Upper lobe of left lung (tissue), 6 donors: ENCODE results near the gene TTF2. TPM values are rescaled to one million over a fixed set of nuclear protein-coding genes. Genes with fewer than 3 reads are reported as not detected.

Source experiments
- ATAC-seq, 2 donors: fragments of 200-7000 bp; cut with Tn5 transposase; one replicate each; pipeline ENCODE4 v1.9.1; 2022; ENCODE audit warnings: mild to moderate bottlenecking in 2 of 2, moderate library complexity in 2 of 2; ENCODE audit not compliant: low FRiP score in 2 of 2
- DNase-seq, 2 donors: peaks; one replicate each; pipeline ENCODE4 v3.0.0-alpha.2; 2019 to 2020
- H3K27ac ChIP-seq, 4 donors: fragments of 200-600 bp; sonication (generic); one replicate each; pipeline ENCODE4 v1.5.1; 2016 to 2019
- H3K27me3 ChIP-seq, 4 donors: fragments of 200-600 bp; sonication (generic); one replicate each; pipeline ENCODE4 v1.5.1; 2017 to 2019
- H3K36me3 ChIP-seq, 4 donors: fragments of 200-600 bp; sonication (generic); one replicate each; pipeline ENCODE4 v1.5.1; 2016 to 2019
- H3K4me1 ChIP-seq, 4 donors: fragments of 200-600 bp; sonication (generic); one replicate each; pipeline ENCODE4 v1.5.1; 2018 to 2019
- H3K4me3 ChIP-seq, 4 donors: fragments of 200-600 bp; sonication (generic); one replicate each; pipeline ENCODE4 v1.5.1; 2017 to 2019; ENCODE audit warnings: mild to moderate bottlenecking in 2 of 4, moderate library complexity in 1 of 4
- H3K9me3 ChIP-seq, 4 donors: fragments of 200-600 bp; sonication (generic); one replicate each; pipeline ENCODE4 v1.5.1; 2018 to 2019
- CTCF ChIP-seq, 6 experiments: fragments of 450-650 bp in 4 of 6; fragments of 200-600 bp in 2 of 6; sonication (generic) in 2 of 6; IDR thresholded peaks; one replicate each; pipeline ENCODE4 v1.5.1; 2016 to 2019; ENCODE audit warnings: antibody characterized with exemption in 6 of 6
- EP300 ChIP-seq, 4 donors: sonication (generic); formaldehyde crosslinking; IDR thresholded peaks; one replicate each; pipeline ENCODE4 v1.5.1; 2017; ENCODE audit warnings: antibody characterized with exemption in 4 of 4, control low read depth in 2 of 4
- POLR2A ChIP-seq, 4 donors: fragments of 450-650 bp; IDR thresholded peaks; one replicate each; pipeline ENCODE4 v1.5.1; 2016 to 2017; ENCODE audit warnings: antibody characterized with exemption in 4 of 4, mild to moderate bottlenecking in 2 of 4
- POLR2AphosphoS5 ChIP-seq, 2 donors: sonication (generic); formaldehyde crosslinking; IDR thresholded peaks; one replicate each; pipeline ENCODE4 v1.5.1; 2017; ENCODE audit warnings: antibody characterized with exemption in 2 of 2
- WGBS, 2 donors: methylation state at CpG; one replicate each; pipeline ENCODE4 v1.1.5; 2017 to 2018; 5-methylcytosine and 5-hydroxymethylcytosine counted together
- total RNA-seq, 6 donors: library from RNA; depleted of rRNA in 4 of 6; stranded (reverse); fragments of >200 nt in 4 of 6; gene quantifications; one replicate each; pipeline versions ENCODE4 v1.1.0 to v1.2.1, GENCODE V29; 2016 to 2021
- donor health status: DM: no; HTN: no; CAD: no; lungs with moderate emphysema.
- donor health status: DM: no; HTN: yes; CAD: no; lungs with severe emphysema.

The TTF2 gene
- total RNA-seq, 6 donors from 2014 or later: 5.6 to 37.8 (median 15.2) TPM

- no peak for DNase-seq
- peaks cover 8 to 19% (median 11%) of the 10 kb centered on the region in 4 donors for H3K4me1 ChIP-seq
- peak overlapping the region in 3 of 4 donors; percentile 78 to 87 (median 86) for H3K4me3 ChIP-seq
- no peaks in the 10 kb centered on the region for H3K36me3 ChIP-seq
- H3K27me3 ChIP-seq: no peaks in the 10 kb centered on the region
- TF ChIP-seq CTCF (IDR thresholded peaks at IDR 0.05): no peak
- no peak for TF ChIP-seq POLR2AphosphoS5 (IDR thresholded peaks at IDR 0.05)
- no peak for TF ChIP-seq POLR2A (IDR thresholded peaks at IDR 0.05)
- no peak for TF ChIP-seq EP300 (IDR thresholded peaks at IDR 0.05)
- whole genome bisulfite sequencing, 2 donors: 35 to 36% methylated on average over 4 of the region's 4 CpGs
- H3K27ac ChIP-seq: no peak overlapping the region
- no peak for ATAC-seq
- no peaks in the 10 kb centered on the region for H3K9me3 ChIP-seq
These were observed 1.3 kb upstream of the TTF2 start for GRCh38 chr1:117058810-117059209.

- Histone ChIP-seq H3K9me3 (no peaks in the 10 kb centered on the region), H3K36me3 (no peaks in the 10 kb centered on the region), H3K4me3 (peak overlapping the region; percentile 70 to 87 (median 82)), H3K27me3 (no peaks in the 10 kb centered on the region), H3K27ac (peak overlapping the region; percentile 28 to 84 (median 60)), H3K4me1 (peaks cover 8 to 19% (median 11%) of the 10 kb centered on the region in 4 donors)
- DNase-seq (peak; percentile 74 to 82), ATAC-seq (peak in 1 of 2 donors; percentile 71)
- WGBS, 2 donors: 1% methylated on average over 13 to 18 of the region's 18 CpGs
- no peak for TF ChIP-seq POLR2AphosphoS5 (IDR thresholded peaks at IDR 0.05)
- no peak for TF ChIP-seq EP300 (IDR thresholded peaks at IDR 0.05)
- TF ChIP-seq CTCF (IDR thresholded peaks at IDR 0.05): no peak
- TF ChIP-seq POLR2A (IDR thresholded peaks at IDR 0.05): no peak
These were observed 820 bp upstream of the TTF2 start for GRCh38 chr1:117059334-117059677.

- H3K27me3 ChIP-seq: no peaks in the 10 kb centered on the region
- peaks cover 8 to 19% (median 11%) of the 10 kb centered on the region in 4 donors for H3K4me1 ChIP-seq
- no peaks in the 10 kb centered on the region for H3K9me3 ChIP-seq
- peak overlapping the region; percentile 78 to 87 (median 84) for H3K4me3 ChIP-seq
- peak; percentile 75 to 85 for ATAC-seq
- peak; percentile 32 to 85 for DNase-seq
- WGBS, 2 donors: 27 to 38% methylated on average over 28 to 42 of the region's 42 CpGs
- peak overlapping the region; percentile 64 to 84 (median 73) for H3K27ac ChIP-seq
- TF ChIP-seq CTCF (IDR thresholded peaks at IDR 0.05) (no peak), POLR2AphosphoS5 (IDR thresholded peaks at IDR 0.05) (no peak), EP300 (IDR thresholded peaks at IDR 0.05) (no peak), POLR2A (IDR thresholded peaks at IDR 0.05) (peak in 1 of 4 donors; percentile 27)
- no peaks in the 10 kb centered on the region for H3K36me3 ChIP-seq
These were observed 553 bp downstream of the TTF2 start for GRCh38 chr1:117060441-117061317.

DNA sequence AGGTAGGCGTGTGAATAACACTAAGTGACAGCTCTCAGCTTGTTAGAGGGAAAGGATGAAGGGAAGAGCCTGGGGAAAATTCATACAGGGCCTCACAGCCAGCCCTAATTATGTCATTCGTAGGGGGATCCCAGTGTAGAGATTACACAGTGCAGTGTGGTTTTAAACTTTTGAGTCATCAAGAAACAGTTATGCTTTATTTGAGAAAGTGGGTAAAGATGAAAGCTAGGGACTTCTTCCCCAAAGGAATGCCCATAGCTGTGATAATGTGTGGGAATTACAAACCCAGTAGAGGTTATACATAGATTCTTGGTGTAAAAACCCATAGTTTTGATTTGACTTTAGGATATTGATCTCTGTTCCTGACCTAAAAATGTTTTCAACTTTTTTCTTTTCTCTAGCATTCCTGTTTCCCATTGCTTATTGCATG is 1.9 kb downstream of the TTF2 start:
- no peak for TF ChIP-seq POLR2AphosphoS5 (IDR thresholded peaks at IDR 0.05)
- TF ChIP-seq EP300 (IDR thresholded peaks at IDR 0.05): no peak
- no peak for TF ChIP-seq POLR2A (IDR thresholded peaks at IDR 0.05)
- TF ChIP-seq CTCF (IDR thresholded peaks at IDR 0.05): no peak
- Histone ChIP-seq H3K36me3 (no peaks in the 10 kb centered on the region), H3K4me1 (peaks cover 8 to 19% (median 11%) of the 10 kb centered on the region in 4 donors), H3K27ac (no peak overlapping the region), H3K9me3 (no peaks in the 10 kb centered on the region), H3K27me3 (no peaks in the 10 kb centered on the region), H3K4me3 (no peak overlapping the region)
- WGBS, 2 donors: 60 to 80% methylated on average over 2 of the region's 2 CpGs
- ATAC-seq (no peak), DNase-seq (no peak)
